Measurements from ENCODE around the gene EHMT1. TPM values are rescaled to one million over a fixed set of nuclear protein-coding genes. Genes with fewer than 3 reads are reported as not detected.

Gene EHMT1
- total RNA-seq, result 27.3 and 40.4 TPM in 2 replicates
- 32.0 TPM for polyA plus RNA-seq (2012)

GRCh38 chr9:137618105-137619067 is at the start of gene EHMT1:
TSS of gene EHMT1 (plus strand) at chr9:137619005. CDS start at chr9:137619029, 24 bp downstream.
- DNase-seq (ENCODE audit: low read depth), result peak; percentile 88

- no peak for DNase-seq (ENCODE audit: low read depth)
Measured at GRCh38 chr9:137569609-137570203, 49.1 kb upstream of the EHMT1 start.

GRCh38 chr9:137570566-137570965 is 48.2 kb upstream of the EHMT1 start:
- no peak for DNase-seq (ENCODE audit: low read depth)

- no peak for DNase-seq (ENCODE audit: low read depth)
Measured at GRCh38 chr9:137574192-137574591, 44.6 kb upstream of the EHMT1 start.

GRCh38 chr9:137575364-137575715 is 43.5 kb upstream of the EHMT1 start:
- no peak for DNase-seq (ENCODE audit: low read depth)

- peak; percentile 53 for DNase-seq (ENCODE audit: low read depth)
Measured at GRCh38 chr9:137575716-137576411, 42.9 kb upstream of the EHMT1 start.

GRCh38 chr9:137578518-137579258 is 40.1 kb upstream of the EHMT1 start, which contains the start of gene DPH7:
TSS of gene DPH7 (minus strand) at chr9:137578925. CDS start at chr9:137578777, 148 bp downstream.
- DNase-seq (ENCODE audit: low read depth), result peak; percentile 94

- no peak for DNase-seq (ENCODE audit: low read depth)
Measured at GRCh38 chr9:137579259-137579604, 39.6 kb upstream of the EHMT1 start.

- DNase-seq (ENCODE audit: low read depth), result no peak
Measured at GRCh38 chr9:137580209-137580953, 38.4 kb upstream of the EHMT1 start.

- DNase-seq (ENCODE audit: low read depth), result no peak
Measured at GRCh38 chr9:137580954-137581322, 37.9 kb upstream of the EHMT1 start.

- DNase-seq (ENCODE audit: low read depth), result no peak
Measured at GRCh38 chr9:137581361-137582285, 37.2 kb upstream of the EHMT1 start.

GRCh38 chr9:137582286-137582860 is 36.4 kb upstream of the EHMT1 start:
- DNase-seq (ENCODE audit: low read depth), result peak; percentile 55

- DNase-seq (ENCODE audit: low read depth), result no peak
Measured at GRCh38 chr9:137583347-137583746, 35.5 kb upstream of the EHMT1 start.

- DNase-seq (ENCODE audit: low read depth), result no peak
Measured at GRCh38 chr9:137583957-137584356, 34.8 kb upstream of the EHMT1 start.

- no peak for DNase-seq (ENCODE audit: low read depth)
Measured at GRCh38 chr9:137586854-137587253, 32.0 kb upstream of the EHMT1 start.

GRCh38 chr9:137588311-137588710 is 30.5 kb upstream of the EHMT1 start:
- DNase-seq (ENCODE audit: low read depth), result no peak

GRCh38 chr9:137588891-137589290 is 29.9 kb upstream of the EHMT1 start:
- DNase-seq (ENCODE audit: low read depth), result no peak

GRCh38 chr9:137589441-137590122 is 29.2 kb upstream of the EHMT1 start:
- peak; percentile 19 for DNase-seq (ENCODE audit: low read depth)

- DNase-seq (ENCODE audit: low read depth), result no peak
Measured at GRCh38 chr9:137590123-137590468, 28.7 kb upstream of the EHMT1 start.

Data from myocyte (in vitro differentiated cells).